Fibroblast of lung (primary cell): ENCODE measurements around the gene SCEL. TPM values are rescaled to one million over a fixed set of nuclear protein-coding genes. Genes with fewer than 3 reads are reported as not detected.
"Not testable (repeated sequence)": the region's sequence is repeated elsewhere in the genome, so short reads cannot be mapped to it uniquely, and the experiment has no call there.

Source experiments
- DNase-seq, 2 donors: peaks; one replicate each; pipeline versions ENCODE4 v3.0.0 to v3.0.0-alpha.2; 2010; ENCODE audit warnings: low read depth in 2 of 2
- H2AFZ ChIP-seq: 2 replicates; pipeline ENCODE4 v1.5.1; 2012; ENCODE audit warnings: low read length, control low read depth, inconsistent platforms
- H3K27ac ChIP-seq: 2 replicates; pipeline ENCODE4 v1.5.1; 2011; ENCODE audit warnings: low read length, control low read depth; ENCODE audit not compliant: insufficient read depth
- H3K27me3 ChIP-seq: 2 replicates; pipeline ENCODE4 v1.5.1; 2011; ENCODE audit warnings: mild to moderate bottlenecking, low read length; ENCODE audit not compliant: control insufficient read depth, insufficient read depth
- H3K36me3 ChIP-seq: 2 replicates; pipeline ENCODE4 v1.5.1; 2011; ENCODE audit warnings: low read length; ENCODE audit not compliant: control insufficient read depth, insufficient read depth
- H3K4me1 ChIP-seq: 2 replicates; pipeline ENCODE4 v1.5.1; 2011; ENCODE audit warnings: low read length; ENCODE audit not compliant: control insufficient read depth, insufficient read depth; ENCODE audit errors: extremely low read depth
- H3K4me2 ChIP-seq: 2 replicates; pipeline ENCODE4 v1.5.1; 2011; ENCODE audit warnings: low read length, control low read depth; ENCODE audit not compliant: insufficient read depth; ENCODE audit errors: extremely low read depth
- H3K4me3 ChIP-seq, 4 experiments: fragments of 200-600 bp in 1 of 4; sonication (generic) in 1 of 4; replicated peaks in 1 of 4; 2 replicates each; pipeline ENCODE4 v1.5.1; 2011 to 2016; ENCODE audit warnings: low read length in 4 of 4, low read depth in 3 of 4, mild to moderate bottlenecking in 3 of 4, control low read depth in 2 of 4, inconsistent platforms in 1 of 4, mixed read lengths in 1 of 4; ENCODE audit not compliant: insufficient read depth in 1 of 4; ENCODE audit errors: control extremely low read depth in 1 of 4
- H3K79me2 ChIP-seq: 2 replicates; pipeline ENCODE4 v1.5.1; 2012; ENCODE audit warnings: mild to moderate bottlenecking, low read length, inconsistent platforms; ENCODE audit not compliant: control insufficient read depth, insufficient read depth
- H3K9ac ChIP-seq: 2 replicates; pipeline ENCODE4 v1.5.1; 2011; ENCODE audit warnings: mild to moderate bottlenecking, low read length, control low read depth; ENCODE audit not compliant: insufficient read depth
- H3K9me3 ChIP-seq: 2 replicates; pipeline ENCODE4 v1.5.1; 2012; ENCODE audit warnings: low read depth, low read length; ENCODE audit not compliant: control insufficient read depth, insufficient read depth
- H4K20me1 ChIP-seq: 2 replicates; pipeline ENCODE4 v1.5.1; 2011; ENCODE audit warnings: low read length; ENCODE audit not compliant: control insufficient read depth, insufficient read depth; ENCODE audit errors: extremely low read depth
- EZH2 ChIP-seq: IDR thresholded peaks from 2 replicates; pipeline ENCODE4 v1.5.1; 2012; ENCODE audit warnings: low read length, control low read depth, mild to moderate bottlenecking; ENCODE audit errors: missing control alignments
- polyA plus RNA-seq, 2 donors: library from polyadenylated mRNA; depleted of rRNA in 1 of 2; stranded (reverse) in 1 of 2; unstranded in 1 of 2; fragments of >200 nt; gene quantifications; 2 replicates each; pipeline ENCODE4 v1.2.1, GENCODE V29; 2011 to 2012; ENCODE audit warnings: missing spikeins in 1 of 2
- total RNA-seq: library from RNA; depleted of rRNA; stranded (reverse); fragments of >200 nt; gene quantifications from 2 replicates; pipeline ENCODE4 v1.2.1, GENCODE V29; 2014
- TF ChIP-seq, protein P1 (sequence below), 2 donors: IDR thresholded peaks in 1 of 2; conservative IDR thresholded peaks in 1 of 2; 1 replicate in 1 of 2; 2 replicates in 1 of 2; pipeline ENCODE4 v1.5.1; 2011 to 2012; ENCODE audit warnings: low read length in 2 of 2, control low read depth in 1 of 2, inconsistent platforms in 1 of 2, low read depth in 1 of 2, mild to moderate bottlenecking in 1 of 2

Gene SCEL
- total and polyA plus RNA-seq, 2 donors (not counting 1 experiment from before 2014, with no cell fraction given) = not detected

DNA sequence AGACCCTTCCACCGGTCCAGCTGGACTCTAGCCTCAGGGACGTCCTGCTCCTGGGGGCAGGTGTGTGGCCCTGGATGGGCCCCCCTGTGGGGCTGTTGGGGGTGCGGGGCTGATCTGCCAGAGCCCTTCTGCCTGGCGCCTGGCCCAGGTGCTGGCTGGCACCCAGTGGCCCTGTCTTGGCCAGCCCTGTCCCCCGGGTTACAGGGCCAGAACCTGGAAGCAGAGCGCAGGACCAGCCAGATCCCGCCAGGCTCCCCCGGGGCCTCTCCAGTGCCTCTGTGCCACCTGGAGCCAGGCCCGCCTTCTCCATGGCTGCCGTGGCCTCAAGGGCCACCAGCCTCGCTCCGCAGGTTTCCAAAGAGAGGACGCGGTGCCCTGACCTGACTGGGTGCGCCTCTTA, 127.3 kb downstream of the SCEL start:
- not testable (repeated sequence) for H3K9me3 ChIP-seq, H3K79me2 ChIP-seq, H2AFZ ChIP-seq, H3K9ac ChIP-seq, H4K20me1 ChIP-seq, H3K4me2 ChIP-seq, H3K27me3 ChIP-seq, DNase-seq, H3K27ac ChIP-seq, H3K4me3 ChIP-seq, H3K36me3 ChIP-seq, H3K4me1 ChIP-seq

DNA sequence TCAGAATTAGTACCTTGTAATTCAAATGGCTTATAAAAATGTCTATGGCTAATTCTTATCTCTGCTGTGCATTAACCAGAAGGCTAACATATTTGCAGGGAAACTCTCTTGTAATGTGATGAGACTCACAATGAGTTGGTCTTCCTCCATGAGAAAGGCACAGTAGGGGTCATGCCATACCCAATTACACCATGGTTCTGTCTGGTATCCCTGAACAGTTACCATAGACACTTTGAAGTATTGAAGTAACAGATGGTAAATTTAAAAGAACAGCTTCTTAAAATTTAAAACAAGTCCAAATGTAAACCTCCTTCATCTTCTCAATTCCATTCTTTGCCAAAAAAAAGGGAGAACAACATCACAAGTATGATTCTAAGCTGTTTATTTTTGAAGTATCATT, 139.3 kb downstream of the SCEL start:
- no peak for DNase-seq
- Histone ChIP-seq H3K4me1 (no peaks in the 10 kb centered on the region), H3K79me2 (no peaks in the 10 kb centered on the region), H2AFZ (no peak overlapping the region), H3K9ac (no peak overlapping the region), H3K4me2 (no peak overlapping the region), H3K27ac (no peak overlapping the region), H3K27me3 (no peaks in the 10 kb centered on the region), H4K20me1 (no peaks in the 10 kb centered on the region), H3K9me3 (no peaks in the 10 kb centered on the region), H3K36me3 (no peaks in the 10 kb centered on the region), H3K4me3 (no peak overlapping the region)
- TF ChIP-seq, protein P1, sequence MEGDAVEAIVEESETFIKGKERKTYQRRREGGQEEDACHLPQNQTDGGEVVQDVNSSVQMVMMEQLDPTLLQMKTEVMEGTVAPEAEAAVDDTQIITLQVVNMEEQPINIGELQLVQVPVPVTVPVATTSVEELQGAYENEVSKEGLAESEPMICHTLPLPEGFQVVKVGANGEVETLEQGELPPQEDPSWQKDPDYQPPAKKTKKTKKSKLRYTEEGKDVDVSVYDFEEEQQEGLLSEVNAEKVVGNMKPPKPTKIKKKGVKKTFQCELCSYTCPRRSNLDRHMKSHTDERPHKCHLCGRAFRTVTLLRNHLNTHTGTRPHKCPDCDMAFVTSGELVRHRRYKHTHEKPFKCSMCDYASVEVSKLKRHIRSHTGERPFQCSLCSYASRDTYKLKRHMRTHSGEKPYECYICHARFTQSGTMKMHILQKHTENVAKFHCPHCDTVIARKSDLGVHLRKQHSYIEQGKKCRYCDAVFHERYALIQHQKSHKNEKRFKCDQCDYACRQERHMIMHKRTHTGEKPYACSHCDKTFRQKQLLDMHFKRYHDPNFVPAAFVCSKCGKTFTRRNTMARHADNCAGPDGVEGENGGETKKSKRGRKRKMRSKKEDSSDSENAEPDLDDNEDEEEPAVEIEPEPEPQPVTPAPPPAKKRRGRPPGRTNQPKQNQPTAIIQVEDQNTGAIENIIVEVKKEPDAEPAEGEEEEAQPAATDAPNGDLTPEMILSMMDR (conservative IDR thresholded peaks at IDR 0.05 in 1 of 2, IDR thresholded peaks at IDR 0.05 in 1 of 2; ENCODE audit: low read depth in 1 of 2, low read length in 2 of 2) = no peak
- TF ChIP-seq EZH2 = no peak

DNA sequence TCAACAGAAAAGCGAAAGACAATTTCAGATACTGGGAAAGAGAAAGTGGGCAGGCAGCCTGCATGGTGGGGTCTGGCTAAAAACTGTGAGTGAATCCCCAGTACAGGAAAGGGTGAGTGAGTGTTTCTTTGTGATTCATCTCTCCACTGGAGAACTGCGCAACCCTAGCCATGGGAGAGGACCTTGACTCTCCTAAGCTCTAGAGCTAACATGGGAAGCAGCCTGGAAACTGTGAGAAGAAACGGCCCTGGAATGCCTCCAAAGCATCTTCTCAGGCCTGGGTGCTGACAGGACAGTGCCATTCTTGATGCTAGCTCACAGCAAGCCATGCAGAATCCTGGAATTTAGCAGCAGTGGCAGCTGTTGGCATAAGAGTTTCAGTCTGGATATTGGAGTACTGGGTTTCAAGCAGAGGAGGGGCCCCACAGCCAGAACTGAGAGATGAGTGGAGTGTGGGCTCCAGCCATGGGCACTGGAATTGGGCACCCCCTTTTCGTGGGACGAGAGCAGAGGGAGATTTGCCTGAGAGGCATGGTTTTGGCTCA, 143.3 kb downstream of the SCEL start:
- DNase-seq = no peak

More for the DNA sequence above, 143.3 kb downstream of the SCEL start:
- no peak overlapping the region for H3K4me3 ChIP-seq
- no peak overlapping the region for H2AFZ ChIP-seq
- no peak overlapping the region for H3K4me2 ChIP-seq
- no peaks in the 10 kb centered on the region for H3K36me3 ChIP-seq
- H3K9ac ChIP-seq = no peak overlapping the region
- no peaks in the 10 kb centered on the region for H3K79me2 ChIP-seq
- H3K4me1 ChIP-seq = no peaks in the 10 kb centered on the region
- no peaks in the 10 kb centered on the region for H3K27me3 ChIP-seq
- TF ChIP-seq, protein P1 (conservative IDR thresholded peaks at IDR 0.05 in 1 of 2, IDR thresholded peaks at IDR 0.05 in 1 of 2; ENCODE audit: low read depth in 1 of 2, low read length in 2 of 2) = no peak
- TF ChIP-seq EZH2 = no peak
- H3K9me3 ChIP-seq = no peaks in the 10 kb centered on the region
- H3K27ac ChIP-seq = no peak overlapping the region
- no peaks in the 10 kb centered on the region for H4K20me1 ChIP-seq
